ENCODE measurements around the gene MVP. TPM values are rescaled to one million over a fixed set of nuclear protein-coding genes. Genes with fewer than 3 reads are reported as not detected.

Gene MVP
- total RNA-seq, 2 donors from 2014 or later: 427 to 450 TPM

- Histone ChIP-seq H3K27ac (no peak overlapping the region), H3K4me3 (peak overlapping the region; percentile 15), H3K9ac (ENCODE audit: low read depth in 2 of 2, low read length in 2 of 2) (no peak overlapping the region), H3K4me1 (no peaks in the 10 kb centered on the region), H3K9me3 (no peaks in the 10 kb centered on the region), H3K27me3 (peaks cover 7% of the 10 kb centered on the region), H3K36me3 (no peaks in the 10 kb centered on the region)
- no peak for TF ChIP-seq CTCF (IDR thresholded peaks at IDR 0.05)
- no peak for DNase-seq
- intact Hi-C loops (cut with DNase I): no loop called here
Measured at GRCh38 chr16:29876217-29876593, 55.9 kb downstream of the MVP start.

GRCh38 chr16:29876594-29877249, 56.5 kb downstream of the MVP start:
- Histone ChIP-seq H3K4me1 (no peaks in the 10 kb centered on the region), H3K4me3 (peak overlapping the region; percentile 15), H3K9me3 (no peaks in the 10 kb centered on the region), H3K27me3 (peaks cover 7% of the 10 kb centered on the region), H3K9ac (ENCODE audit: low read depth in 2 of 2, low read length in 2 of 2) (no peak overlapping the region), H3K27ac (no peak overlapping the region), H3K36me3 (no peaks in the 10 kb centered on the region)
- intact Hi-C loops (cut with DNase I): no loop called here
- no peak for DNase-seq
- TF ChIP-seq CTCF (IDR thresholded peaks at IDR 0.05): no peak

GRCh38 chr16:29877266-29877961, 57.2 kb downstream of the MVP start:
- no peak for TF ChIP-seq CTCF (IDR thresholded peaks at IDR 0.05)
- Histone ChIP-seq H3K36me3 (no peaks in the 10 kb centered on the region), H3K9ac (ENCODE audit: low read depth in 2 of 2, low read length in 2 of 2) (no peak overlapping the region), H3K4me1 (no peaks in the 10 kb centered on the region), H3K9me3 (no peaks in the 10 kb centered on the region), H3K27me3 (peaks cover 7% of the 10 kb centered on the region), H3K4me3 (no peak overlapping the region), H3K27ac (no peak overlapping the region)
- intact Hi-C loops (cut with DNase I): no loop called here
- DNase-seq: peak; percentile 33

GRCh38 chr16:29878172-29878571, 57.9 kb downstream of the MVP start:
- Histone ChIP-seq H3K36me3 (no peaks in the 10 kb centered on the region), H3K4me3 (no peak overlapping the region), H3K4me1 (no peaks in the 10 kb centered on the region), H3K9ac (ENCODE audit: low read depth in 2 of 2, low read length in 2 of 2) (no peak overlapping the region), H3K9me3 (no peaks in the 10 kb centered on the region), H3K27me3 (peaks cover 7% of the 10 kb centered on the region), H3K27ac (no peak overlapping the region)
- intact Hi-C loops (cut with DNase I): no loop called here
- no peak for DNase-seq
- TF ChIP-seq CTCF (IDR thresholded peaks at IDR 0.05): no peak

- H3K4me1 ChIP-seq: no peaks in the 10 kb centered on the region
- H3K36me3 ChIP-seq: no peaks in the 10 kb centered on the region
- no peaks in the 10 kb centered on the region for H3K9me3 ChIP-seq
- TF ChIP-seq CTCF (IDR thresholded peaks at IDR 0.05): no peak
- DNase-seq: no peak
- intact Hi-C loops (cut with DNase I): no loop called here
- H3K27me3 ChIP-seq: peaks cover 7% of the 10 kb centered on the region
- H3K9ac ChIP-seq (ENCODE audit: low read depth in 2 of 2, low read length in 2 of 2): no peak overlapping the region
- H3K27ac ChIP-seq: no peak overlapping the region
- no peak overlapping the region for H3K4me3 ChIP-seq
Measured at GRCh38 chr16:29881050-29881449, 60.8 kb downstream of the MVP start.
